SH-SY5Y (cell line): ENCODE measurements around the gene AFMID.

ENCODE experiments used
- GATA2 ChIP-seq: IDR thresholded peaks from 2 replicates; pipeline ENCODE4 v1.6.1; 2011; ENCODE audit warnings: mild to moderate bottlenecking, low read depth, low read length
- GATA3 ChIP-seq: IDR thresholded peaks from 2 replicates; pipeline ENCODE4 v1.6.1; 2011; ENCODE audit warnings: low read depth, mild to moderate bottlenecking, low read length, moderate library complexity

DNA sequence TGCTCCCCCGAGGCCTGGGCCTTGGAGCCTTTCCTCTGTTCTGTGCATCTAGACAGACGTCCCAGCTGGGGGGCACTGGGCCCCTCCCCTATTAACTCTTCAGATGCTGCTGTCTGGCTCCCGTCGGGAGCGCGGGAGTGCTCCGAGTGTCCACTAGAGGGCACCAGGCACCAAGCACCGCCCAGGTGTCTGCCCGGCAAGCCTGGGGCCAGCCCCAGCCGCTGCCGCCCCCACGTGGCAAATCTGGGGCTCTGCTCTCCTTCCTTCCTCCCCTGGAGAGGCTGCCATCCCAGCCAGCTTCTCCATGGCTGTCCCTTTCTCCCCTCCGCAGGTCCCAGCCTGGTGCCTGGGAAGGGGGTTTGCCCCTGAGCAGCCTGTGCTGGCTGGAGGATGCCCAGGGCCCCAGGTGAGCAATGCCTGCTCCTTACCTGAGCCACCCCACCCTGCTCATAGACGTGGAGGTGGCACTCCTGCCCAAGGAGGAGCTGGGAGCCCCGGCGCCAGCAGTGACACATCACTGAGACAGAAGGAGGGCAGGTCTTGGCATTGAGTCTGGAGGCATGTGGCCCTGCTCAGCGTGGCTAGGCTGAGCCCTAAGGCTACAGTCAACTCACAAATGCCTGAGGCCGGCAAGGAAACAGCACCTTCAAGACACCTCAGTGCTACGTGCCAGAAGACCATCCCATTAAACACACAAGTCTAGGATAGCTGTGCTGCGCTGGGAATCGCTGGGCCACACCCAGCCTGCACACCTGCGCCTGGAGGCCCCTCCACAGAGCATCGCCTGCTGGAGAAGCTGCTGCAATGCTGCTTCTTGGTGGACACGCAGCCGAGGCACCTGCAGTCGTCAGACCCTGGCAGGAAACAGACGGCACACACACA is 64.0 kb downstream of the AFMID start:
- TF ChIP-seq GATA2 (no peak), GATA3 (no peak)
